HCT116 (cell line): ENCODE data around the gene PRELID1. TPM values are rescaled to one million over a fixed set of nuclear protein-coding genes. Genes with fewer than 3 reads are reported as not detected.

ENCODE experiments used
- ATAC-seq: fragments of 200-7000 bp; cut with Tn5 transposase; 2 replicates; pipeline ENCODE4 v1.9.1; 2020; ENCODE audit warnings: mild to moderate bottlenecking, moderate library complexity
- BruUV-seq: library from RNA; stranded (reverse); fragments of 400-500 nt; replicated peaks from 2 replicates; lab custom pipeline; 2021; lab: Mats Ljungman, UMichigan
- CTCF ChIA-PET: fragments of 300-600 bp; sonication (Branson Sonifier 250); formaldehyde crosslinking; loops from one replicate; lab custom pipeline; 2021; ENCODE audit warnings: antibody characterized with exemption; lab: Charles Lee
- POLR2A ChIA-PET: fragments of 300-600, 350-600 bp; sonication (Branson Sonifier 250); formaldehyde crosslinking; loops from one replicate; lab custom pipeline; 2021; ENCODE audit warnings: antibody characterized with exemption; lab: Charles Lee
- RAD21 ChIA-PET, 2 experiments: fragments of 300-600 bp; sonication (Branson Sonifier 250); formaldehyde crosslinking; loops; one replicate each; lab custom pipeline; 2023; ENCODE audit warnings: low total read pairs in 2 of 2; ENCODE audit not compliant: uncharacterized antibody in 2 of 2, unreplicated experiment in 2 of 2, low non-redundant PET in 1 of 2; lab: Charles Lee
- DNase-seq: peaks from one replicate; pipeline ENCODE4 v3.0.0-alpha.2; 2010; ENCODE audit warnings: low read depth, low spot score
- H2AFZ ChIP-seq: fragments of 200-600 bp; shearing (Covaris generic), sonication (generic); 2 replicates; pipeline ENCODE4 v1.6.1; 2017; ENCODE audit warnings: low read depth, mixed run types, mixed read lengths, antibody characterized with exemption, low read length; ENCODE audit not compliant: poor library complexity, severe bottlenecking
- H3K27ac ChIP-seq: 2 replicates; pipeline ENCODE4 v1.5.1; 2012; ENCODE audit warnings: low read depth, low read length
- H3K27me3 ChIP-seq: fragments of 200-600 bp; sonication (generic); 2 replicates; pipeline ENCODE4 v1.6.1; 2016; ENCODE audit warnings: mixed run types, low read length, mixed read lengths; ENCODE audit not compliant: insufficient read depth
- H3K36me3 ChIP-seq, 2 experiments: fragments of 200-500 bp in 1 of 2; fragments of 200-600 bp in 1 of 2; sonication (Bioruptor generic) in 1 of 2; sonication (generic) in 1 of 2; 2 replicates each; pipeline versions ENCODE4 v1.5.1 to v1.6.1; 2014 to 2016; ENCODE audit warnings: low read length in 2 of 2, inconsistent platforms in 1 of 2, mixed read lengths in 1 of 2, mixed run types in 1 of 2; ENCODE audit not compliant: insufficient read depth in 2 of 2, control insufficient read depth in 1 of 2
- H3K4me1 ChIP-seq, 2 experiments: fragments of 200-600 bp in 1 of 2; sonication (generic) in 1 of 2; 2 replicates each; pipeline versions ENCODE4 v1.5.1 to v1.6.1; 2012 to 2017; ENCODE audit warnings: low read length in 2 of 2, inconsistent platforms in 1 of 2, mild to moderate bottlenecking in 1 of 2, mixed read lengths in 1 of 2, mixed run types in 1 of 2, moderate library complexity in 1 of 2; ENCODE audit not compliant: insufficient read depth in 2 of 2, control insufficient read depth in 1 of 2
- H3K4me2 ChIP-seq: fragments of 200-600 bp; sonication (generic); 2 replicates; pipeline ENCODE4 v1.6.1; 2017; ENCODE audit warnings: mixed run types, low read length, mixed read lengths
- H3K4me3 ChIP-seq, 2 experiments: fragments of 200-600 bp in 1 of 2; sonication (generic) in 1 of 2; replicated peaks in 1 of 2; 2 replicates each; pipeline ENCODE4 v1.5.1; 2011 to 2016; ENCODE audit warnings: low read length in 2 of 2, control low read depth in 1 of 2, low read depth in 1 of 2, mild to moderate bottlenecking in 1 of 2, mixed read lengths in 1 of 2, mixed run types in 1 of 2
- H3K79me2 ChIP-seq: fragments of 200-600 bp; sonication (generic); 2 replicates; pipeline ENCODE4 v1.6.1; 2017; ENCODE audit warnings: mild to moderate bottlenecking, mixed run types, low read length, moderate library complexity, mixed read lengths; ENCODE audit not compliant: insufficient read depth
- H3K9ac ChIP-seq: fragments of 200-600 bp; sonication (generic); 2 replicates; pipeline ENCODE4 v1.6.1; 2016; ENCODE audit warnings: low read length, mixed read lengths
- H3K9me2 ChIP-seq: fragments of 200-600 bp; sonication (generic), shearing (Covaris generic); 2 replicates; pipeline ENCODE4 v1.6.1; 2017; ENCODE audit warnings: mixed run types, mild to moderate bottlenecking, moderate library complexity; ENCODE audit not compliant: insufficient read depth
- H3K9me3 ChIP-seq, 2 experiments: fragments of 200-500 bp in 1 of 2; fragments of 200-600 bp in 1 of 2; sonication (Bioruptor generic) in 1 of 2; sonication (generic) in 1 of 2; 2 replicates each; pipeline ENCODE4 v1.6.1; 2014 to 2017; ENCODE audit warnings: low read length in 2 of 2, mixed read lengths in 2 of 2, inconsistent platforms in 1 of 2, low read depth in 1 of 2, mild to moderate bottlenecking in 1 of 2, mixed run types in 1 of 2, moderate library complexity in 1 of 2; ENCODE audit not compliant: control insufficient read depth in 1 of 2, insufficient read depth in 1 of 2
- H4K20me1 ChIP-seq: fragments of 200-600 bp; sonication (generic), shearing (Covaris generic); 2 replicates; pipeline ENCODE4 v1.6.1; 2017; ENCODE audit warnings: mixed run types, mild to moderate bottlenecking, moderate library complexity; ENCODE audit not compliant: insufficient read depth
- CBX3 ChIP-seq: IDR thresholded peaks from 2 replicates; pipeline ENCODE4 v1.6.1; 2012; ENCODE audit warnings: low read depth
- EZH2phosphoT487 ChIP-seq: fragments of 200-600 bp; IDR thresholded peaks from 2 replicates; pipeline ENCODE4 v1.6.1; 2018; ENCODE audit warnings: antibody characterized with exemption, borderline replicate concordance
- POLR2AphosphoS5 ChIP-seq: IDR thresholded peaks from 2 replicates; pipeline ENCODE4 v1.6.1; 2011; ENCODE audit warnings: mild to moderate bottlenecking, low read depth, low read length, moderate library complexity
- SP1 ChIP-seq: IDR thresholded peaks from 2 replicates; pipeline ENCODE4 v1.6.1; 2012; ENCODE audit warnings: low read depth
- TCF7L2 ChIP-seq: IDR thresholded peaks from 2 replicates; pipeline ENCODE4 v1.7.0; 2011; ENCODE audit warnings: borderline replicate concordance, inconsistent platforms; ENCODE audit not compliant: insufficient read depth, insufficient read length; ENCODE audit errors: extremely low read depth
- intact Hi-C: fragments of 100-400 bp; cut with micrococcal nuclease; formaldehyde crosslinking; loops from 2 replicates; pipeline ENCODE4 v1.10.0; 2022
- total RNA-seq: library from RNA; stranded (reverse); gene quantifications from one replicate; pipeline ENCODE4 v1.2.1, GENCODE V29; 2021; ENCODE audit not compliant: unreplicated experiment

Gene PRELID1
- total RNA-seq, 1 experiment from 2014 or later, result 223 TPM

- RAD21 ChIA-PET, result no interaction called here
- Histone ChIP-seq H2AFZ (no peak overlapping the region), H3K36me3 (peaks cover 8 to 9% of the 10 kb centered on the region in 2 experiments; a peak in 2 of 4 replicates), H3K4me1 (peaks cover 19 to 63% of the 10 kb centered on the region in 2 experiments), H3K9me2 (no peaks in the 10 kb centered on the region), H3K27me3 (no peaks in the 10 kb centered on the region), H3K9ac (peak overlapping the region; percentile 30), H3K79me2 (peaks cover 28% of the 10 kb centered on the region), H3K27ac (peak overlapping the region; percentile 13), H3K9me3 (no peaks in the 10 kb centered on the region), H3K4me3 (no peak overlapping the region), H3K4me2 (peak overlapping the region; percentile 92), H4K20me1 (peaks cover 8% of the 10 kb centered on the region; the same call in 1 of the 2 replicates)
- CTCF ChIA-PET, result interaction anchor here (0.9 to 2.2 kb wide), 4 partner anchors 8 to 177 kb away, joined by 3 to 17 read pairs (median 3); no protein-coding TSS in a partner anchor
- no TSS peak for BruUV-seq
- intact Hi-C loops, result loop anchor here (2.0 to 10.0 kb wide), 3 partner anchors 187 to 647 kb away; no protein-coding TSS in a partner anchor
- TF ChIP-seq TCF7L2 (no peak), POLR2AphosphoS5 (peak; percentile 51), EZH2phosphoT487 (no peak), CBX3 (no peak)
- no peak for DNase-seq
- POLR2A ChIA-PET, result interaction anchor here (0.9 to 1.0 kb wide), 3 partner anchors 125 to 177 kb away, joined by 3 read pairs; partner anchors contain the start of gene GRK6
- ATAC-seq, result peak; percentile 21
Observed at GRCh38 chr5:177301503-177302165, 2.0 kb upstream of the PRELID1 start.

- Histone ChIP-seq H3K27ac (peak overlapping the region; percentile 13), H3K4me1 (peaks cover 19 to 63% of the 10 kb centered on the region in 2 experiments), H4K20me1 (peaks cover 8% of the 10 kb centered on the region; the same call in 1 of the 2 replicates), H3K27me3 (no peaks in the 10 kb centered on the region), H3K9me3 (no peaks in the 10 kb centered on the region), H3K9me2 (no peaks in the 10 kb centered on the region), H3K36me3 (peaks cover 8 to 14% of the 10 kb centered on the region in 2 experiments; a peak in 2 of 4 replicates), H3K4me2 (peak overlapping the region; percentile 92), H3K79me2 (peaks cover 28% of the 10 kb centered on the region), H3K4me3 (peak overlapping the region; percentile 88 to 99), H2AFZ (no peak overlapping the region), H3K9ac (peak overlapping the region; percentile 99)
- no peak for DNase-seq
- ATAC-seq, result no peak
- no peak for TF ChIP-seq SP1
- TF ChIP-seq POLR2AphosphoS5, result 0 out of 2 replicates have a peak, but pooled peaks have one; percentile 9
- RAD21 ChIA-PET, result no interaction called here
- BruUV-seq, result no TSS peak
- intact Hi-C loops, result loop anchor here (5.0 to 10.0 kb wide), 2 partner anchors 200 to 648 kb away; no protein-coding TSS in a partner anchor
- POLR2A ChIA-PET, result interaction anchor here (0.9 to 1.0 kb wide), 2 partner anchors 146 to 178 kb away, joined by 3 read pairs; no protein-coding TSS in a partner anchor
- CTCF ChIA-PET, result interaction anchor here (2.2 kb wide), 1 partner anchor 8 kb away, joined by 17 read pairs; no protein-coding TSS in a partner anchor
Observed at GRCh38 chr5:177302354-177303110, 1.1 kb upstream of the PRELID1 start.
